GM23338 (cell line): ENCODE data around the gene MCTP2. TPM values are rescaled to one million over a fixed set of nuclear protein-coding genes. Genes with fewer than 3 reads are reported as not detected.

Experiments
- ATAC-seq: fragments of 200-7000 bp; cut with Tn5 transposase; 3 replicates; pipeline ENCODE4 v1.9.1; 2020
- DNase-seq: peaks from one replicate; pipeline ENCODE4 v3.0.0-alpha.2; 2015; ENCODE audit warnings: low spot score
- H2AFZ ChIP-seq: fragments of 200-600 bp; sonication (generic); 2 replicates; pipeline ENCODE4 v1.8.0; 2016; ENCODE audit warnings: antibody characterized with exemption, mild to moderate bottlenecking, moderate library complexity
- H3F3A ChIP-seq: fragments of 200-600 bp; sonication (generic); replicated peaks from 2 replicates; pipeline ENCODE4 v1.8.0; 2017; ENCODE audit warnings: antibody characterized with exemption, mixed run types, low read depth
- H3K27ac ChIP-seq: fragments of 200-600 bp; sonication (generic); 2 replicates; pipeline ENCODE4 v1.6.1; 2016; ENCODE audit warnings: low read depth
- H3K27me3 ChIP-seq: fragments of 200-600 bp; sonication (generic); 2 replicates; pipeline ENCODE4 v1.8.0; 2016; ENCODE audit warnings: mild to moderate bottlenecking, mixed run types, moderate library complexity; ENCODE audit not compliant: insufficient read depth
- H3K36me3 ChIP-seq: fragments of 200-600 bp; sonication (generic); 2 replicates; pipeline ENCODE4 v1.8.0; 2016; ENCODE audit warnings: mild to moderate bottlenecking; ENCODE audit not compliant: insufficient read depth
- H3K4me1 ChIP-seq: fragments of 200-600 bp; sonication (generic); 2 replicates; pipeline ENCODE4 v1.8.0; 2016; ENCODE audit warnings: mild to moderate bottlenecking, moderate library complexity; ENCODE audit not compliant: insufficient read depth
- H3K4me2 ChIP-seq: fragments of 200-600 bp; sonication (generic); 2 replicates; pipeline ENCODE4 v1.7.1; 2017; ENCODE audit warnings: mixed run types
- H3K4me3 ChIP-seq: fragments of 200-600 bp; sonication (generic); 2 replicates; pipeline ENCODE4 v1.6.1; 2016; ENCODE audit warnings: mixed run types
- H3K79me2 ChIP-seq: fragments of 200-600 bp; sonication (generic); replicated peaks from 2 replicates; pipeline ENCODE4 v1.8.0; 2017; ENCODE audit warnings: mild to moderate bottlenecking; ENCODE audit not compliant: insufficient read depth
- H3K9me2 ChIP-seq: fragments of 200-600 bp; sonication (generic); 2 replicates; pipeline ENCODE4 v1.8.0; 2017; ENCODE audit not compliant: insufficient read depth
- H4K20me1 ChIP-seq: fragments of 200-600 bp; sonication (generic); replicated peaks from 2 replicates; pipeline ENCODE4 v1.8.0; 2017; ENCODE audit warnings: mild to moderate bottlenecking; ENCODE audit not compliant: insufficient read depth
- H3K27ac Mint-ChIP-seq: 2 replicates; pipeline ENCODE4 v1.8.0; 2020; ENCODE audit warnings: inconsistent platforms, mild to moderate bottlenecking, moderate library complexity, mixed read lengths
- H3K27me3 Mint-ChIP-seq: 3 replicates; pipeline ENCODE4 v1.8.0; 2022; ENCODE audit warnings: low read depth, mild to moderate bottlenecking, moderate library complexity, mixed read lengths, inconsistent platforms; ENCODE audit not compliant: insufficient read depth, poor library complexity
- H3K36me3 Mint-ChIP-seq: 3 replicates; pipeline ENCODE4 v1.8.0; 2021; ENCODE audit warnings: low read depth, mild to moderate bottlenecking, inconsistent platforms, moderate library complexity, mixed read lengths
- H3K4me1 Mint-ChIP-seq: 3 replicates; pipeline ENCODE4 v1.8.0; 2020; ENCODE audit warnings: mild to moderate bottlenecking, inconsistent platforms, mixed read lengths
- H3K4me3 Mint-ChIP-seq: 3 replicates; pipeline ENCODE4 v1.8.0; 2021; ENCODE audit warnings: moderate library complexity, mild to moderate bottlenecking, inconsistent platforms, mixed read lengths
- H3K9me3 Mint-ChIP-seq: 3 replicates; pipeline ENCODE4 v1.8.0; 2020; ENCODE audit warnings: moderate library complexity, mild to moderate bottlenecking, inconsistent platforms, mixed read lengths
- CREB1 ChIP-seq: fragments of 250-450 bp; sonication (Bioruptor Pico); IDR thresholded peaks from 2 replicates; pipeline ENCODE4 v1.5.0; 2020; ENCODE audit warnings: low read depth, mild to moderate bottlenecking, moderate library complexity
- CTCF ChIP-seq, 2 experiments: fragments of 200-600 bp in 1 of 2; sonication (generic) in 1 of 2; conservative IDR thresholded peaks; 2 replicates each; pipeline versions ENCODE4 v1.5.1 to v1.6.1; 2016 to 2017; ENCODE audit warnings: antibody characterized with exemption in 2 of 2, low read depth in 2 of 2, mild to moderate bottlenecking in 2 of 2, moderate library complexity in 1 of 2
- EZH2phosphoT487 ChIP-seq: fragments of 200-600 bp; sonication (generic); IDR thresholded peaks from one replicate; pipeline ENCODE4 v1.8.1; 2018; ENCODE audit warnings: antibody characterized with exemption; ENCODE audit not compliant: unreplicated experiment
- JUNB ChIP-seq: IDR thresholded peaks from one replicate; pipeline ENCODE4 v1.6.1; 2016; ENCODE audit warnings: antibody characterized with exemption; ENCODE audit not compliant: unreplicated experiment
- ZNF114 ChIP-seq: fragments of 250-450 bp; sonication (Bioruptor Pico); IDR thresholded peaks from 2 replicates; pipeline ENCODE4 v1.5.0; 2020; ENCODE audit warnings: mild to moderate bottlenecking, moderate library complexity
- ZNF462 ChIP-seq: fragments of 250-450 bp; sonication (Bioruptor Pico); IDR thresholded peaks from 2 replicates; pipeline ENCODE4 v1.5.0; 2020; ENCODE audit warnings: mild to moderate bottlenecking, moderate library complexity
- polyA plus RNA-seq: library from polyadenylated mRNA; unstranded; fragments of >200 nt; fragmentation: Nextera tagmentation; extraction: Ambion mirVana; gene quantifications from 2 replicates; pipeline ENCODE4 v1.2.1, GENCODE V29; 2016
- total RNA-seq: library from RNA; depleted of rRNA; stranded (reverse); fragments of >200 nt; shearing (Covaris generic); gene quantifications from 2 replicates; pipeline ENCODE4 v1.2.3, GENCODE V29; 2014

The MCTP2 gene
- total and polyA plus RNA-seq, 2 experiments from 2014 or later: 1.8 to 5.5 TPM

GRCh38 chr15:94441760-94442159 is 210.4 kb downstream of the MCTP2 start (continued):
- TF ChIP-seq ZNF462 (CRISPR knock-in tag) (no peak), JUNB (no peak), ZNF114 (CRISPR knock-in tag) (no peak)

GRCh38 chr15:94442480-94442879 is 211.1 kb downstream of the MCTP2 start:
- Histone ChIP-seq H3K27ac (no peak overlapping the region), H2AFZ (no peak overlapping the region), H3K27me3 (no peaks in the 10 kb centered on the region), H3K79me2 (no peaks in the 10 kb centered on the region), H3K4me3 (no peak overlapping the region), H3K4me2 (no peak overlapping the region; the same call in 1 of the 2 replicates), H3K4me1 (peaks cover 10% of the 10 kb centered on the region), H3K36me3 (no peaks in the 10 kb centered on the region), H3K9me2 (peaks cover 9% of the 10 kb centered on the region), H4K20me1 (no peaks in the 10 kb centered on the region), H3F3A (no peaks in the 10 kb centered on the region)
- H3K27ac Mint-ChIP-seq: no peak overlapping the region
- no peak overlapping the region for H3K4me3 Mint-ChIP-seq
- ATAC-seq: no peak
- peaks cover 3% of the 10 kb centered on the region for H3K27me3 Mint-ChIP-seq
- no peaks in the 10 kb centered on the region for H3K36me3 Mint-ChIP-seq
- DNase-seq: no peak
- H3K9me3 Mint-ChIP-seq: no peaks in the 10 kb centered on the region; the same call in 2 of the 3 replicates
- H3K4me1 Mint-ChIP-seq: peaks cover 13% of the 10 kb centered on the region; the same call in 2 of the 3 replicates
- TF ChIP-seq CTCF (conservative IDR thresholded peaks at IDR 0.05; ENCODE audit: low read depth in 2 of 2) (no peak), ZNF462 (CRISPR knock-in tag) (no peak), EZH2phosphoT487 (no peak), CREB1 (CRISPR knock-in tag) (no peak), ZNF114 (CRISPR knock-in tag) (no peak)
